WTC11 (cell line): Measurements from ENCODE around the gene PLD2. TPM values are rescaled to one million over a fixed set of nuclear protein-coding genes. Genes with fewer than 3 reads are reported as not detected.

Source experiments
- ATAC-seq: fragments of 200-7000 bp; cut with Tn5 transposase; 2 replicates; pipeline ENCODE4 v1.10.0; 2021; ENCODE audit warnings: mild to moderate bottlenecking, moderate library complexity
- CTCF ChIA-PET: fragments of 300-600 bp; sonication (Branson Sonifier 250); formaldehyde crosslinking; loops from one replicate; lab custom pipeline; 2021; ENCODE audit warnings: antibody characterized with exemption; lab: Charles Lee
- POLR2A ChIA-PET: fragments of 350-600 bp; sonication (Branson Sonifier 250); formaldehyde crosslinking; loops from one replicate; lab custom pipeline; 2021; ENCODE audit warnings: antibody characterized with exemption; lab: Charles Lee
- DNase-seq: peaks from one replicate; pipeline ENCODE4 v3.0.0; 2021; ENCODE audit warnings: low spot score
- H3K27ac Mint-ChIP-seq: 2 replicates; pipeline ENCODE4 v1.8.0; 2021; ENCODE audit warnings: mixed read lengths
- H3K27me3 Mint-ChIP-seq: 2 replicates; pipeline ENCODE4 v1.8.0; 2021; ENCODE audit warnings: low read depth, mild to moderate bottlenecking, moderate library complexity, mixed read lengths
- H3K36me3 Mint-ChIP-seq: 2 replicates; pipeline ENCODE4 v1.8.0; 2021; ENCODE audit warnings: mixed read lengths
- H3K4me1 Mint-ChIP-seq: 2 replicates; pipeline ENCODE4 v1.8.0; 2022; ENCODE audit warnings: mixed read lengths
- H3K4me3 Mint-ChIP-seq: 2 replicates; pipeline ENCODE4 v1.8.0; 2021; ENCODE audit warnings: mild to moderate bottlenecking, moderate library complexity, mixed read lengths
- H3K9me3 Mint-ChIP-seq: 2 replicates; pipeline ENCODE4 v1.8.0; 2021; ENCODE audit warnings: mixed read lengths
- ATF2 ChIP-seq: sonication (generic); formaldehyde crosslinking; IDR thresholded peaks from 2 replicates; pipeline ENCODE4 v1.8.1; 2022; ENCODE audit warnings: low read depth, missing genetic modification reagents, borderline replicate concordance
- CREM ChIP-seq: sonication (generic); formaldehyde crosslinking; IDR thresholded peaks from 2 replicates; pipeline ENCODE4 v1.8.1; 2022; ENCODE audit warnings: mild to moderate bottlenecking, missing genetic modification reagents, moderate library complexity
- EMX1 ChIP-seq: fragments of 250-450 bp; sonication (Bioruptor Pico); IDR thresholded peaks from 2 replicates; pipeline ENCODE4 v1.8.0; 2021; ENCODE audit warnings: mild to moderate bottlenecking
- FOXK1 ChIP-seq: sonication (generic); formaldehyde crosslinking; IDR thresholded peaks from 2 replicates; pipeline ENCODE4 v1.8.0; 2022; ENCODE audit warnings: mild to moderate bottlenecking, moderate library complexity, missing genetic modification reagents
- FOXP4 ChIP-seq: sonication (generic); formaldehyde crosslinking; IDR thresholded peaks from 2 replicates; pipeline ENCODE4 v1.8.0; 2022; ENCODE audit warnings: mild to moderate bottlenecking, missing genetic modification reagents
- GTF2I ChIP-seq: fragments of 250-450 bp; sonication (Bioruptor Pico); conservative IDR thresholded peaks from 2 replicates; pipeline ENCODE4 v1.4.0; 2021; ENCODE audit warnings: mild to moderate bottlenecking
- JAZF1 ChIP-seq: fragments of 250-450 bp; sonication (Bioruptor Pico); IDR thresholded peaks from 2 replicates; pipeline ENCODE4 v1.9.0; 2021; ENCODE audit warnings: moderate library complexity, mild to moderate bottlenecking, inconsistent platforms
- MAX ChIP-seq: sonication (generic); formaldehyde crosslinking; IDR thresholded peaks from 2 replicates; pipeline ENCODE4 v1.8.0; 2022; ENCODE audit warnings: mild to moderate bottlenecking, missing genetic modification reagents
- MLX ChIP-seq: sonication (generic); formaldehyde crosslinking; IDR thresholded peaks from 2 replicates; pipeline ENCODE4 v1.8.1; 2023; ENCODE audit warnings: mild to moderate bottlenecking, missing genetic modification reagents, moderate library complexity
- MYBL2 ChIP-seq: sonication (generic); formaldehyde crosslinking; IDR thresholded peaks from 2 replicates; pipeline ENCODE4 v1.8.1; 2023; ENCODE audit warnings: mild to moderate bottlenecking, moderate library complexity, missing genetic modification reagents
- PREB ChIP-seq: sonication (generic); formaldehyde crosslinking; IDR thresholded peaks from 2 replicates; pipeline ENCODE4 v1.8.1; 2022; ENCODE audit warnings: mild to moderate bottlenecking, missing genetic modification reagents, moderate library complexity, borderline replicate concordance
- PRRX2 ChIP-seq: fragments of 250-450 bp; sonication (Bioruptor Pico); IDR thresholded peaks from 2 replicates; pipeline ENCODE4 v1.8.0; 2021; ENCODE audit warnings: mild to moderate bottlenecking
- SMAD3 ChIP-seq: sonication (generic); formaldehyde crosslinking; IDR thresholded peaks from 2 replicates; pipeline ENCODE4 v1.8.0; 2022; ENCODE audit warnings: missing genetic modification reagents, mild to moderate bottlenecking, borderline replicate concordance
- TEAD4 ChIP-seq: sonication (generic); formaldehyde crosslinking; IDR thresholded peaks from 2 replicates; pipeline ENCODE4 v1.8.0; 2022; ENCODE audit warnings: mild to moderate bottlenecking, missing genetic modification reagents
- ZNF232 ChIP-seq: sonication (generic); formaldehyde crosslinking; IDR thresholded peaks from 2 replicates; pipeline ENCODE4 v1.8.0; 2022; ENCODE audit warnings: mild to moderate bottlenecking, missing genetic modification reagents
- ZNF416 ChIP-seq: fragments of 250-450 bp; sonication (Bioruptor Pico); IDR thresholded peaks from 2 replicates; pipeline ENCODE4 v1.9.0; 2021; ENCODE audit warnings: mild to moderate bottlenecking, inconsistent platforms
- ZNF425 ChIP-seq: fragments of 250-450 bp; sonication (Bioruptor Pico); conservative IDR thresholded peaks from 2 replicates; pipeline ENCODE4 v1.9.0; 2021; ENCODE audit warnings: mild to moderate bottlenecking
- ZNF671 ChIP-seq: fragments of 250-450 bp; sonication (Bioruptor Pico); IDR thresholded peaks from 2 replicates; pipeline ENCODE4 v1.8.0; 2021; ENCODE audit warnings: mild to moderate bottlenecking
- total RNA-seq: library from RNA; stranded (reverse); gene quantifications from 3 replicates; pipeline ENCODE4 v1.2.3, GENCODE V29; 2021
- TF ChIP-seq, protein P1 (sequence below): sonication (generic); formaldehyde crosslinking; IDR thresholded peaks from 2 replicates; pipeline ENCODE4 v1.8.1; 2023; ENCODE audit warnings: mild to moderate bottlenecking, missing genetic modification reagents
- TF ChIP-seq, protein P2 (sequence below): sonication (generic); formaldehyde crosslinking; IDR thresholded peaks from 2 replicates; pipeline ENCODE4 v1.8.0; 2023; ENCODE audit warnings: missing genetic modification reagents

Gene PLD2
- total RNA-seq, 1 experiment from 2014 or later: 64.9 TPM

DNA sequence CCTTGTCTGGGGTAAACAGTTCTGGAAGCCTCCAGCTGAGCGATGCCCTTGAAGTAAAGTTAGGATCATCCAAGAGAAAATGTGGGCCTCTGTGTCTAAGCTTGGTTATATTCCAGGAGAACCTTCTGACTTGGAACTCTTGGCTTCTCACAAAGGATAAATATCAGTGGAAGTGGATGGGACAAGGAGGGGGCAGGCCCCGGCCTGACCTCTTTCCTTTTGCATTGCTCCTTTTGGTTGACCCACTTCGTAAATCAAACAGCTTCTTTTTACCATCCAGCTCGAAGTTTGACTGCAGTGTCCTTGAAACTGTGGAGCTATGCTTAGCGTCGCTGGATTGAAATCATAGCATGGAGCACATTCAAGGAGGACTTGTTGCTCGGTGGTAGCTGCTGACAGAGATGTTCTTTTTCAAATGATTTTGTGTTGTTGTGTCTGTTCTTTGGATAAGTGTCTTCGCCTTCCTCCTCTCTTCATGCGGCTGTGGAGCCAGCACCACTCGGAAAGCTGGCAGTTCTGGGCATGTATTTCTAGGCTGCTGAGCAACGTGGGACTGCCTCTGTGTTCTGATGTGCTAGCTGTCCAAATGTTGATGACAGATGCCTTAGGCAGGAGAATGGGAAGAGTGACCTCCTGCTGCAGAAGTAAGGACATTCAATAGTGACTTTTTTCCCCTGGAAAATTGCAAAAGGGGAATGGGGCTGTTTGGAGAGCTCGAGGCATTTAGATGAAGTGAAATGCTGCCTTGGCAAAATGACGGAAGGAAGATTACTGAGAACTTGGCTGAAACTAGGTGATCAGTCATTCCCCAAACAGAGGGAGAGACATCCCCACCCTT, 30.7 kb downstream of the PLD2 start (continued):
- TF ChIP-seq MYBL2: no peak
- TF ChIP-seq, protein P1, sequence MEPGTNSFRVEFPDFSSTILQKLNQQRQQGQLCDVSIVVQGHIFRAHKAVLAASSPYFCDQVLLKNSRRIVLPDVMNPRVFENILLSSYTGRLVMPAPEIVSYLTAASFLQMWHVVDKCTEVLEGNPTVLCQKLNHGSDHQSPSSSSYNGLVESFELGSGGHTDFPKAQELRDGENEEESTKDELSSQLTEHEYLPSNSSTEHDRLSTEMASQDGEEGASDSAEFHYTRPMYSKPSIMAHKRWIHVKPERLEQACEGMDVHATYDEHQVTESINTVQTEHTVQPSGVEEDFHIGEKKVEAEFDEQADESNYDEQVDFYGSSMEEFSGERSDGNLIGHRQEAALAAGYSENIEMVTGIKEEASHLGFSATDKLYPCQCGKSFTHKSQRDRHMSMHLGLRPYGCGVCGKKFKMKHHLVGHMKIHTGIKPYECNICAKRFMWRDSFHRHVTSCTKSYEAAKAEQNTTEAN: no peak
- no peak for TF ChIP-seq FOXP4 (CRISPR knock-in tag)
- TF ChIP-seq SMAD3 (CRISPR knock-in tag): no peak
- no peak for TF ChIP-seq ZNF416

GRCh38 chr17:4838309-4838785, 31.4 kb downstream of the PLD2 start:
- Mint-ChIP-seq H3K9me3 (no peaks in the 10 kb centered on the region), H3K4me1 (peaks cover 45% of the 10 kb centered on the region), H3K36me3 (no peaks in the 10 kb centered on the region), H3K27me3 (no peaks in the 10 kb centered on the region), H3K27ac (no peak overlapping the region), H3K4me3 (no peak overlapping the region)
- CTCF ChIA-PET: interaction anchor here (0.5 to 1.8 kb wide), 5 partner anchors 11 to 194 kb away, joined by 3 to 4 read pairs (median 3); no protein-coding TSS in a partner anchor
- DNase-seq (no peak), ATAC-seq (no peak)
- POLR2A ChIA-PET: no interaction called here
- no peak for TF ChIP-seq ATF2 (CRISPR knock-in tag)
- TF ChIP-seq, protein P1: no peak
- no peak for TF ChIP-seq FOXP4 (CRISPR knock-in tag)
- TF ChIP-seq JAZF1 (CRISPR knock-in tag): no peak
- no peak for TF ChIP-seq PREB
- no peak for TF ChIP-seq TEAD4 (CRISPR knock-in tag)
- TF ChIP-seq MAX (CRISPR knock-in tag): no peak
- TF ChIP-seq MLX: no peak
- no peak for TF ChIP-seq CREM (CRISPR knock-in tag)
- no peak for TF ChIP-seq GTF2I (CRISPR knock-in tag)
- TF ChIP-seq, protein P2, sequence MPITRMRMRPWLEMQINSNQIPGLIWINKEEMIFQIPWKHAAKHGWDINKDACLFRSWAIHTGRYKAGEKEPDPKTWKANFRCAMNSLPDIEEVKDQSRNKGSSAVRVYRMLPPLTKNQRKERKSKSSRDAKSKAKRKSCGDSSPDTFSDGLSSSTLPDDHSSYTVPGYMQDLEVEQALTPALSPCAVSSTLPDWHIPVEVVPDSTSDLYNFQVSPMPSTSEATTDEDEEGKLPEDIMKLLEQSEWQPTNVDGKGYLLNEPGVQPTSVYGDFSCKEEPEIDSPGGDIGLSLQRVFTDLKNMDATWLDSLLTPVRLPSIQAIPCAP (CRISPR knock-in tag): no peak
- TF ChIP-seq ZNF425 (CRISPR knock-in tag): no peak
- no peak for TF ChIP-seq FOXK1 (CRISPR knock-in tag)
- no peak for TF ChIP-seq ZNF232
- no peak for TF ChIP-seq PRRX2 (CRISPR knock-in tag)
- no peak for TF ChIP-seq EMX1
- TF ChIP-seq ZNF671: no peak
